Measurements from ENCODE around the gene HTT. TPM values are rescaled to one million over a fixed set of nuclear protein-coding genes. Genes with fewer than 3 reads are reported as not detected.
A peak's percentile ranks its signal among the peaks of the same experiment; 100 is the strongest.
"Not testable (repeated sequence)": the region's sequence is repeated elsewhere in the genome, so short reads cannot be mapped to it uniquely, and the experiment has no call there.

HTT gene
- total and polyA plus RNA-seq, 4 experiments from 2014 or later, result 0.57 to 67.7 (median 33.5) TPM

DNA sequence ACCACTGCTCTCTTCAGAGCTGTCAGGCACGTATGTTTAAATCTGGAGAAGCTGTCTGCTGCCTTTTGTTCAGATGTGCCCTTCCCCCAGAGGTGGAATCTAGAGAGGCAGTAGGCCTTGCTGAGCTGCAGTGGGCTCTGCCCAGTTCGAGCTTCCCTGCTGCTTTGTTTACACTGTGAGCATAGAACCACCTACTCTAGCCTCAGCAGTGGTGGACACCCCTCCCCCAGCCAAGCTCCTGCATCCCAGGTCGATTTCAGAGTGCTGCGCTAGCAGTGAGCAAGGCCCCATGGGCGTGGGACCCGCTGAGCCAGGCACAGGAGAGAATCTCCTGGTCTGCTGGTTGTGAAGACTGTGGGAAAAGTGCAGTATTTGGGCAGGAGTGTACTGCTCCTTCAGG lies 92.0 kb downstream of the HTT start:
- Mint-ChIP-seq H3K27ac (peak overlapping the region in 1 of 7 donors; percentile 31), H3K36me3 (peaks cover 77 to 80% of the 10 kb centered on the region in 2 donors), H3K9me3 (peaks cover 2 to 23% (median 12%) of the 10 kb centered on the region in 8 donors), H3K4me1 (peaks cover 9 to 27% (median 12%) of the 10 kb centered on the region in 4 donors)
- H3K4me3 ChIP-seq (ENCODE audit: low read length in 2 of 2); H3K27ac ChIP-seq (ENCODE audit: low read depth, low read length); H3K36me3 ChIP-seq (ENCODE audit: insufficient read depth, low read length); intact Hi-C loops (cut with micrococcal nuclease); H3K4me3 Mint-ChIP-seq; H3K27me3 Mint-ChIP-seq; CTCF ChIA-PET (ENCODE audit: partially characterized antibody); POLR2A ChIA-PET (ENCODE audit: partially characterized antibody); H3K4me1 ChIP-seq (ENCODE audit: insufficient read depth, low read length); DNase-seq; H3K27me3 ChIP-seq (ENCODE audit: insufficient read depth, low read length); H3K9me3 ChIP-seq (ENCODE audit: control insufficient read depth in 1 of 2, low read length in 2 of 2): not testable (repeated sequence)

GRCh38 chr4:3168029-3168428 lies 93.5 kb downstream of the HTT start:
- peaks cover 71 to 80% of the 10 kb centered on the region in 2 donors for H3K36me3 Mint-ChIP-seq
- POLR2A ChIA-PET (ENCODE audit: partially characterized antibody), result no interaction called here
- no peak overlapping the region for H3K27ac ChIP-seq (ENCODE audit: low read depth, low read length)
- CTCF ChIA-PET (ENCODE audit: partially characterized antibody), result no interaction called here
- H3K4me3 Mint-ChIP-seq, result no peak overlapping the region
- no peak for DNase-seq
- peaks cover 7 to 27% (median 11%) of the 10 kb centered on the region in 4 donors for H3K4me1 Mint-ChIP-seq
- intact Hi-C loops (cut with micrococcal nuclease), result no loop called here
- H3K9me3 Mint-ChIP-seq, result peaks cover 0 to 7% (median 3%) of the 10 kb centered on the region in 8 donors
- no peak overlapping the region for H3K27ac Mint-ChIP-seq
- H3K36me3 ChIP-seq (ENCODE audit: insufficient read depth, low read length), result peaks cover 13% of the 10 kb centered on the region
- no peaks in the 10 kb centered on the region for H3K27me3 ChIP-seq (ENCODE audit: insufficient read depth, low read length)
- H3K27me3 Mint-ChIP-seq, result no peaks in the 10 kb centered on the region
- no peaks in the 10 kb centered on the region for H3K4me1 ChIP-seq (ENCODE audit: insufficient read depth, low read length)
- no peak overlapping the region for H3K4me3 ChIP-seq (ENCODE audit: low read length in 2 of 2)
- no peaks in the 10 kb centered on the region for H3K9me3 ChIP-seq (ENCODE audit: control insufficient read depth in 1 of 2, low read length in 2 of 2)

- Mint-ChIP-seq H3K27me3 (no peaks in the 10 kb centered on the region), H3K27ac (no peak overlapping the region), H3K4me3 (no peak overlapping the region), H3K9me3 (no peaks in the 10 kb centered on the region), H3K4me1 (peaks cover 0 to 3% (median 0%) of the 10 kb centered on the region in 4 donors), H3K36me3 (peaks cover 69 to 88% of the 10 kb centered on the region in 2 donors)
- Histone ChIP-seq H3K4me3 (ENCODE audit: low read length in 2 of 2) (no peak overlapping the region), H3K27me3 (ENCODE audit: insufficient read depth, low read length) (no peaks in the 10 kb centered on the region), H3K9me3 (ENCODE audit: control insufficient read depth in 1 of 2, low read length in 2 of 2) (no peaks in the 10 kb centered on the region), H3K4me1 (ENCODE audit: insufficient read depth, low read length) (no peaks in the 10 kb centered on the region), H3K36me3 (ENCODE audit: insufficient read depth, low read length) (peaks cover 58% of the 10 kb centered on the region), H3K27ac (ENCODE audit: low read depth, low read length) (no peak overlapping the region)
- ChIA-PET CTCF (ENCODE audit: partially characterized antibody) (interaction anchor here (1.6 kb wide), 1 partner anchor 13 kb away, joined by 3 read pairs; no protein-coding TSS in a partner anchor), POLR2A (ENCODE audit: partially characterized antibody) (no interaction called here)
- intact Hi-C loops (cut with micrococcal nuclease), result no loop called here
- DNase-seq, result no peak
These were observed 100.2 kb downstream of the HTT start for GRCh38 chr4:3174371-3175338.

DNA sequence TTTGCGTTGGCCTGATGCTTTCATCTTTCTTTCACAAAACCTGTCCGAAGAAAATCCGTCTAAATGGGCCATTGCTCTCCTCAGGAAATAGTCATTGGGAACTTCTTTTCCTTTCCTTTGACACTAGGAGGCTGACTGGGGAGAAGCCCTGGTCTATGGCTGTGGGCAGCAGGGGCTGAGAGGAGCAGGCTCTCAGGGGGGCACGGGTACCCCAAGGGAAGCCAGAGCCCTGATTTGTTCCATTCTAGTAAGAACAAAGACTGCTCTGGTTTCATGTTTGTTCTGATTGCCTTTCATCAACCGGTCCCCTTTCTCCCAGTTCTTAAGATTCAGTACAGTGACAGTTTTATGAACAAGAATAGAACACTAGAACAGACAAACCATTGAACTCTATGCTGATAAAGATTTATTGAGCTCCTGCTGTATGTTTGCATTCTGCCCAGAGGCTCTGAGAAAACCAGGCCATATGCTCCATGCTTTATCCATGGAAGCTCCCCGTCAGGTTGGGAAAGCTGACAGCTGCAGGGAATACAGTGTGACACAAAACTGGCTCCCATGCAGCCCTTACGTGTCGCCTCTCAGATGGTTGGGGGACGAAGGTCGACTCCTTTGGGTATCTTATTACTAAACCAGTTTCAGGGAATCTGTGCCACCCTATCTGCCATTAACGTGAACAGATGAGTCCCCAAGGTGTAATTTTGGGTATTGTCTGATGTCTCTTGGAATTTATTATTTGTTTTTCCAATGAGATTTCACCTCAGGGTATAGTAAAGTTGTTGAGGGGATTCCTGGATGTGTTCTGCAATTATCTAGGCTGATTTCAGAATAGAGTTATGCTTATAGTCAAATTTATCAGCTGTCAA lies 102.1 kb downstream of the HTT start:
- H3K36me3 ChIP-seq (ENCODE audit: insufficient read depth, low read length), result peaks cover 58% of the 10 kb centered on the region
- no peak overlapping the region for H3K27ac Mint-ChIP-seq
- peaks cover 66 to 86% of the 10 kb centered on the region in 2 donors for H3K36me3 Mint-ChIP-seq
- no peak for DNase-seq
- POLR2A ChIA-PET (ENCODE audit: partially characterized antibody), result no interaction called here
- no peaks in the 10 kb centered on the region for H3K4me1 ChIP-seq (ENCODE audit: insufficient read depth, low read length)
- CTCF ChIA-PET (ENCODE audit: partially characterized antibody), result no interaction called here
- H3K4me3 ChIP-seq (ENCODE audit: low read length in 2 of 2), result no peak overlapping the region
- H3K4me1 Mint-ChIP-seq, result no peaks in the 10 kb centered on the region
- H3K4me3 Mint-ChIP-seq, result no peak overlapping the region
- H3K27ac ChIP-seq (ENCODE audit: low read depth, low read length), result no peak overlapping the region
- H3K27me3 ChIP-seq (ENCODE audit: insufficient read depth, low read length), result no peaks in the 10 kb centered on the region
- intact Hi-C loops (cut with micrococcal nuclease), result no loop called here
- H3K9me3 ChIP-seq (ENCODE audit: control insufficient read depth in 1 of 2, low read length in 2 of 2), result no peaks in the 10 kb centered on the region
- H3K27me3 Mint-ChIP-seq, result no peaks in the 10 kb centered on the region
- no peaks in the 10 kb centered on the region for H3K9me3 Mint-ChIP-seq

- no peaks in the 10 kb centered on the region for H3K9me3 Mint-ChIP-seq
- H3K4me1 Mint-ChIP-seq, result no peaks in the 10 kb centered on the region
- POLR2A ChIA-PET (ENCODE audit: partially characterized antibody), result no interaction called here
- CTCF ChIA-PET (ENCODE audit: partially characterized antibody), result no interaction called here
- no peaks in the 10 kb centered on the region for H3K27me3 ChIP-seq (ENCODE audit: insufficient read depth, low read length)
- peaks cover 57% of the 10 kb centered on the region for H3K36me3 ChIP-seq (ENCODE audit: insufficient read depth, low read length)
- no peak overlapping the region for H3K27ac ChIP-seq (ENCODE audit: low read depth, low read length)
- no peaks in the 10 kb centered on the region for H3K9me3 ChIP-seq (ENCODE audit: control insufficient read depth in 1 of 2, low read length in 2 of 2)
- no peak overlapping the region for H3K4me3 ChIP-seq (ENCODE audit: low read length in 2 of 2)
- intact Hi-C loops (cut with micrococcal nuclease), result no loop called here
- no peak for DNase-seq
- no peaks in the 10 kb centered on the region for H3K27me3 Mint-ChIP-seq
- peaks cover 69 to 86% of the 10 kb centered on the region in 2 donors for H3K36me3 Mint-ChIP-seq
- H3K27ac Mint-ChIP-seq, result no peak overlapping the region
- H3K4me3 Mint-ChIP-seq, result no peak overlapping the region
- H3K4me1 ChIP-seq (ENCODE audit: insufficient read depth, low read length), result no peaks in the 10 kb centered on the region
These were observed 102.9 kb downstream of the HTT start for GRCh38 chr4:3177426-3177825.

- Mint-ChIP-seq H3K4me3 (no peak overlapping the region), H3K27me3 (no peaks in the 10 kb centered on the region), H3K9me3 (no peaks in the 10 kb centered on the region), H3K4me1 (no peaks in the 10 kb centered on the region), H3K27ac (no peak overlapping the region), H3K36me3 (peaks cover 68 to 86% of the 10 kb centered on the region in 2 donors)
- Histone ChIP-seq H3K27ac (ENCODE audit: low read depth, low read length) (no peak overlapping the region), H3K9me3 (ENCODE audit: control insufficient read depth in 1 of 2, low read length in 2 of 2) (no peaks in the 10 kb centered on the region), H3K4me1 (ENCODE audit: insufficient read depth, low read length) (no peaks in the 10 kb centered on the region), H3K27me3 (ENCODE audit: insufficient read depth, low read length) (no peaks in the 10 kb centered on the region), H3K36me3 (ENCODE audit: insufficient read depth, low read length) (peaks cover 57% of the 10 kb centered on the region), H3K4me3 (ENCODE audit: low read length in 2 of 2) (no peak overlapping the region)
- DNase-seq, result no peak
- POLR2A ChIA-PET (ENCODE audit: partially characterized antibody), result no interaction called here
- CTCF ChIA-PET (ENCODE audit: partially characterized antibody), result no interaction called here
- intact Hi-C loops (cut with micrococcal nuclease), result no loop called here
These were observed 103.4 kb downstream of the HTT start for GRCh38 chr4:3177905-3178304.

GRCh38 chr4:3178351-3178750 lies 103.9 kb downstream of the HTT start:
- H3K9me3 ChIP-seq (ENCODE audit: control insufficient read depth in 1 of 2, low read length in 2 of 2), result no peaks in the 10 kb centered on the region
- H3K4me3 ChIP-seq (ENCODE audit: low read length in 2 of 2), result no peak overlapping the region
- ChIA-PET CTCF (ENCODE audit: partially characterized antibody) (no interaction called here), POLR2A (ENCODE audit: partially characterized antibody) (no interaction called here)
- no peaks in the 10 kb centered on the region for H3K4me1 ChIP-seq (ENCODE audit: insufficient read depth, low read length)
- Mint-ChIP-seq H3K4me1 (no peaks in the 10 kb centered on the region), H3K4me3 (no peak overlapping the region), H3K27ac (no peak overlapping the region), H3K36me3 (peaks cover 65 to 86% of the 10 kb centered on the region in 2 donors), H3K9me3 (no peaks in the 10 kb centered on the region), H3K27me3 (no peaks in the 10 kb centered on the region)
- no peak overlapping the region for H3K27ac ChIP-seq (ENCODE audit: low read depth, low read length)
- peaks cover 57% of the 10 kb centered on the region for H3K36me3 ChIP-seq (ENCODE audit: insufficient read depth, low read length)
- no peak for DNase-seq
- intact Hi-C loops (cut with micrococcal nuclease), result no loop called here
- H3K27me3 ChIP-seq (ENCODE audit: insufficient read depth, low read length), result no peaks in the 10 kb centered on the region

All from CD4-positive, alpha-beta memory T cell (primary cell).